Ovary (tissue), 9 donors: Measurements from ENCODE around the gene STH. TPM values are rescaled to one million over a fixed set of nuclear protein-coding genes. Genes with fewer than 3 reads are reported as not detected.

Experiments used
- DNase-seq, 5 donors: peaks; one replicate each; pipeline ENCODE4 v3.0.0-alpha.2; 2019 to 2020
- H3K27ac ChIP-seq, 2 donors: fragments of 200-600 bp; one replicate each; pipeline versions ENCODE4 v1.5.1 to v1.8.0; 2019 to 2022
- H3K27me3 ChIP-seq: fragments of 200-600 bp; one replicate; pipeline ENCODE4 v1.8.0; 2022
- H3K36me3 ChIP-seq: fragments of 200-600 bp; sonication (generic); one replicate; pipeline ENCODE4 v1.5.1; 2019
- H3K4me1 ChIP-seq: one replicate; pipeline ENCODE4 v1.8.1; 2013; ENCODE audit warnings: mild to moderate bottlenecking, moderate library complexity; ENCODE audit not compliant: insufficient read depth
- H3K4me3 ChIP-seq: fragments of 200-600 bp; sonication (generic); one replicate; pipeline ENCODE4 v1.5.1; 2017
- H3K9me3 ChIP-seq, 2 donors: fragments of 200-600 bp in 1 of 2; sonication (generic) in 1 of 2; one replicate each; pipeline versions ENCODE4 v1.5.1 to v1.8.1; 2013 to 2019; ENCODE audit warnings: mild to moderate bottlenecking in 1 of 2, moderate library complexity in 1 of 2
- EP300 ChIP-seq: sonication (generic); formaldehyde crosslinking; IDR thresholded peaks from one replicate; pipeline ENCODE4 v1.6.1; 2017; ENCODE audit warnings: antibody characterized with exemption
- POLR2A ChIP-seq: fragments of 450-650 bp; IDR thresholded peaks from one replicate; pipeline ENCODE4 v1.6.1; 2017; ENCODE audit warnings: antibody characterized with exemption, mild to moderate bottlenecking, moderate library complexity
- WGBS, 3 donors: extraction: QIAGEN DNeasy Blood & Tissue Kit in 1 of 3; methylation state at CpG; one replicate each; pipeline versions ENCODE4 v1.1.5 to v1.1.7; 2013 to 2017; 5-methylcytosine and 5-hydroxymethylcytosine counted together
- intact Hi-C, 4 donors: fragments of 100-400 bp; cut with DNase I; formaldehyde crosslinking; loops; one replicate each; pipeline versions ENCODE4 v1.11.0 to v1.15.1; 2022 to 2023
- polyA plus RNA-seq, 2 donors: library from polyadenylated mRNA; stranded (reverse); fragments of 200-250 nt in 1 of 2; fragments of 350-450 nt in 1 of 2; fragmentation: Illumina TruSeq in 1 of 2; extraction: RNeasy Lipid Tissue Mini Kit (QIAGEN cat#74804) in 1 of 2; gene quantifications; one replicate each; pipeline ENCODE4 v1.2.3, GENCODE V29; 2013 to 2014
- total RNA-seq, 7 donors: library from RNA; depleted of rRNA in 2 of 7; stranded (reverse); fragments of >200 nt in 2 of 7; fragmentation: NEBNext Ultra II Directional in 3 of 7; extraction: Animal tissue kit (Norgen Biotek cat#: 25700) in 3 of 7; gene quantifications; one replicate each; pipeline versions ENCODE4 v1.1.0 to v1.2.4, GENCODE V29; 2016 to 2023
- TF ChIP-seq, protein P1 (sequence below), 3 donors: fragments of 450-650 bp in 2 of 3; fragments of 200-600 bp in 1 of 3; IDR thresholded peaks; one replicate each; pipeline versions ENCODE4 v1.5.1 to v1.8.0; 2016 to 2022; ENCODE audit warnings: antibody characterized with exemption in 3 of 3, mild to moderate bottlenecking in 1 of 3
- donor health status: DM: no; HTN: no; CAD: no; lungs with moderate emphysema.
- donor health status: DM: no; HTN: no; CAD: no.
- donor health status: Bipolar disorder and iron deficiency.
- donor health status: DM: yes; HTN: yes; CAD: no.
- donor health status: DM: no; HTN: no; CAD: no.
- donor health status: DM: yes; HTN: yes; CAD: no.

The STH gene
- total and polyA plus RNA-seq, 9 donors: not detected

DNA sequence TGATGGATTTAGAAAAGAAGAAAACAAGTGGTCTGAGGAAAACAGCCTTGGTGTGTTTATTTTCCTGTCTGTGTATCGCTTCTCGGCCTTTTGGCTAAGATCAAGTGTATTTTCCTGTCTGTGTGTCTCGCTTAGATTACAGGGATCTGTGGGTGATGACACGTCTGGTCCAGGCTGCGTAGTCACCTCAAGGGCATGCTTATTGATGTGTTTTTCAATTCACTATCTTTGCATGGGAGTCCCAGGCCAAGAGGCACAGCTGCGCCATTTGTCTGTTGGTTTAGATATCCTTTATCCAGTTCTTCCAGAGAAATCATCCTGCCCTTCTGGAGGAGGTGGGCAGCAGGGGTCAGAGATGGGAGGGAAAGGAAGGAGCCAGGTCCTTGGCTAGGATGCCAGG lies 47.1 kb upstream of the STH start:
- Histone ChIP-seq H3K9me3 (no peaks in the 10 kb centered on the region), H3K36me3 (no peaks in the 10 kb centered on the region), H3K27me3 (no peaks in the 10 kb centered on the region), H3K4me1 (peaks cover 2% of the 10 kb centered on the region), H3K4me3 (no peak overlapping the region), H3K27ac (no peak overlapping the region)
- TF ChIP-seq, protein P1, sequence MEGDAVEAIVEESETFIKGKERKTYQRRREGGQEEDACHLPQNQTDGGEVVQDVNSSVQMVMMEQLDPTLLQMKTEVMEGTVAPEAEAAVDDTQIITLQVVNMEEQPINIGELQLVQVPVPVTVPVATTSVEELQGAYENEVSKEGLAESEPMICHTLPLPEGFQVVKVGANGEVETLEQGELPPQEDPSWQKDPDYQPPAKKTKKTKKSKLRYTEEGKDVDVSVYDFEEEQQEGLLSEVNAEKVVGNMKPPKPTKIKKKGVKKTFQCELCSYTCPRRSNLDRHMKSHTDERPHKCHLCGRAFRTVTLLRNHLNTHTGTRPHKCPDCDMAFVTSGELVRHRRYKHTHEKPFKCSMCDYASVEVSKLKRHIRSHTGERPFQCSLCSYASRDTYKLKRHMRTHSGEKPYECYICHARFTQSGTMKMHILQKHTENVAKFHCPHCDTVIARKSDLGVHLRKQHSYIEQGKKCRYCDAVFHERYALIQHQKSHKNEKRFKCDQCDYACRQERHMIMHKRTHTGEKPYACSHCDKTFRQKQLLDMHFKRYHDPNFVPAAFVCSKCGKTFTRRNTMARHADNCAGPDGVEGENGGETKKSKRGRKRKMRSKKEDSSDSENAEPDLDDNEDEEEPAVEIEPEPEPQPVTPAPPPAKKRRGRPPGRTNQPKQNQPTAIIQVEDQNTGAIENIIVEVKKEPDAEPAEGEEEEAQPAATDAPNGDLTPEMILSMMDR (IDR thresholded peaks at IDR 0.05): no peak
- no peak for TF ChIP-seq EP300
- no peak for TF ChIP-seq POLR2A
- intact Hi-C loops: no loop called here
- WGBS, 3 donors: 40 to 67% (median 59%) methylated on average over 6 of the region's 6 CpGs
- DNase-seq: no peak

DNA sequence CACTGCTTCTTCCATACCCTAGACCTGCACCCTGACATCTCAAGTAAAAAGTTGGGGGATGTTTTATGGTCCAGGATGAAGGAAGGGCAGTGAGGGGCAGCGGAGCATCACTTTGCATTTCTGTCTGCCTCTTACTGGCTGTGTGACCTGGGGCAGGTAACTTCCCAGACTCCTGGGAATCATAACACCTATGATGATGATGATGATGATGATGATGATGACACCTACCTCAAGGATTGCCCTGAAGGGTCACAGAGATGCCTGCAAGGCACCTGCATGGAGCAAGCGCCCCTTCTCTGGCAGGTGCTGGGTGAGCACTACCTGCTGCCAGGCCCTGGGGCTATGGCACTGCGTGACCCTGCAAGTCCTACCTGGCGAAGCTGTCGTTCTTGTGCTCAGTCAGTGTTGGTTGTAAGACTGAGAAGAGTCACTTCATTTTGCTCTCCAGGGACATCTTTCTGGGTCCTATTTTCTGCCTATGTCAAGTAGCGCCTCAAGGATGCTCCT lies 46.2 kb upstream of the STH start:
- intact Hi-C loops: no loop called here
- H3K4me1 ChIP-seq: peaks cover 2% of the 10 kb centered on the region
- no peak overlapping the region for H3K27ac ChIP-seq
- TF ChIP-seq EP300 (no peak), POLR2A (no peak)
- TF ChIP-seq, protein P1 (IDR thresholded peaks at IDR 0.05): no peak
- no peak overlapping the region for H3K4me3 ChIP-seq
- H3K27me3 ChIP-seq: no peaks in the 10 kb centered on the region
- H3K9me3 ChIP-seq: no peaks in the 10 kb centered on the region
- no peak for DNase-seq
- no peaks in the 10 kb centered on the region for H3K36me3 ChIP-seq
- WGBS, 3 donors: 96 to 99% (median 99%) methylated on average over 6 of the region's 6 CpGs

DNA sequence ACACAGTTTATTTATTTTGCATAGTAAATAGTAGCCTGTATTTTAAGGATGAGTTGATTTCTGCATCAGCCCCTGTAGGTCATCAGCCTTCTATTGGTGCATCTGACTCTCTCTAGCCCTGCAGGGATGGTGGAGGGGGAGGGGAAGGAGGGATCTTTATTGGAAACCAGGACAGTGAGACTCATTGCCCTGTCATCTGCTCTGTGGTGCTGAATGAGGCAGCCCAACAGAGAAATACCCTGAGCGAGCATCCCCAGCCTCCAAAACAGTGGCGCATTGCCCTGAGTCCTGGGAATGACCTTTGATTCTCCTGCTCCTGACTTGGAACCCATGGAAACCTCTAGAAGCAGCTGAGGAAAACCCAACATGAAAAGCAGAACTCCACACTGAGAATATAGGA lies 45.5 kb upstream of the STH start:
- peaks cover 2% of the 10 kb centered on the region for H3K4me1 ChIP-seq
- intact Hi-C loops: no loop called here
- no peak for DNase-seq
- no peak overlapping the region for H3K27ac ChIP-seq
- 76 to 86% (median 77%) methylated on average over 2 of the region's 2 CpGs for WGBS, 3 donors
- no peak overlapping the region for H3K4me3 ChIP-seq
- no peaks in the 10 kb centered on the region for H3K36me3 ChIP-seq
- TF ChIP-seq EP300: no peak
- no peak for TF ChIP-seq POLR2A
- TF ChIP-seq, protein P1 (IDR thresholded peaks at IDR 0.05): no peak
- no peaks in the 10 kb centered on the region for H3K9me3 ChIP-seq
- no peaks in the 10 kb centered on the region for H3K27me3 ChIP-seq

DNA sequence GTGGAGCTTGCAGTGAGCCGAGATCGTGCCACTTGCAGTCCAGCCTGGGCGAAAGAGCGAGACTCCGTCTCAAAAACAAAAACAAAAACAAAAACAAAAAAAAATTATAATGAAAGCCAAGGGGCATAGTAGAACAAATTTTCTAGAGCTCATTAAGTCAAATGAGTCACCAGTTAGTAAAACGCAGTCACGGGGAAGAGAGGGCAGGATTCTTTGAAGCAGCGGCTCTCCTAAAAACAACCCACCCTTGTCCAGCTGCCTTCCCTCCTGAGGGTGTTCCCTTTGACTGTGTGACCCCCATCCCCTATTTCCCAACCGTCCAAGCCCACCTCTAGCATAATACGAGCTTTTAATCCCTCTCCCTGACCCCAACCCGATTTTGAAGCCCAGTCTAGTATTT lies 44.1 kb upstream of the STH start:
- WGBS, 3 donors: 67 to 72% (median 70%) methylated on average over 11 of the region's 11 CpGs
- Histone ChIP-seq H3K27me3 (no peaks in the 10 kb centered on the region), H3K36me3 (no peaks in the 10 kb centered on the region), H3K9me3 (no peaks in the 10 kb centered on the region), H3K4me3 (no peak overlapping the region), H3K4me1 (peaks cover 2% of the 10 kb centered on the region), H3K27ac (no peak overlapping the region)
- no peak for DNase-seq
- intact Hi-C loops: no loop called here
- no peak for TF ChIP-seq POLR2A

DNA sequence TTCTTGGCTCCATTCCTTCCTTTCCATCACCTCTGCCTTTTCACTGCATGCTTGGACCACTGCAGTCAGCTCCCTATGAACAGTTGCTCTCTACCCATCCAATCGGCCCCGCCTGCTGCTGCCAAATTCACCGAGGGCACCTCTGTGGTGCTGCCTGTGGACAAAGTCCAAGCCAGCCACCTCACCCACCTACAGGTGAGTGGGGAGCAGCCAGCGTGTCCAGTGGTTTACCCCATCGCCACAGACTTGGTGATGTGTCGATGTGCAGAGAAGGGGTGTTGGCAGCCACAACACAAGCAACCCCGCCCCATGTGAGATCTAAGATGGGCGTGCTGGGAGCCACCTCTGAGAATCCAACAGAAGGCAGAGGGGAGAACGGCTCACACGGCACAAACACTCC lies 43.7 kb upstream of the STH start:
- intact Hi-C loops: no loop called here
- H3K27me3 ChIP-seq: no peaks in the 10 kb centered on the region
- WGBS, 3 donors: 85 to 89% (median 87%) methylated on average over 10 of the region's 10 CpGs

More for the DNA sequence above, 43.7 kb upstream of the STH start:
- Histone ChIP-seq H3K9me3 (no peaks in the 10 kb centered on the region), H3K27ac (no peak overlapping the region), H3K36me3 (no peaks in the 10 kb centered on the region), H3K4me1 (no peaks in the 10 kb centered on the region), H3K4me3 (no peak overlapping the region)
- TF ChIP-seq EP300: no peak
- TF ChIP-seq, protein P1 (IDR thresholded peaks at IDR 0.05): no peak
- no peak for TF ChIP-seq POLR2A
- no peak for DNase-seq
